GM21515 (cell line): ENCODE measurements around the gene GGN.
A peak's percentile ranks its signal among the peaks of the same experiment; 100 is the strongest.
"Not testable (repeated sequence)": the region's sequence is repeated elsewhere in the genome, so short reads cannot be mapped to it uniquely, and the experiment has no call there.

Source experiments
- ATAC-seq: cut with Tn5 transposase; IDR thresholded peaks from one replicate; pipeline ENCODE4 v1.9.1; 2021; ENCODE audit not compliant: unreplicated experiment

Gene GGN

DNA sequence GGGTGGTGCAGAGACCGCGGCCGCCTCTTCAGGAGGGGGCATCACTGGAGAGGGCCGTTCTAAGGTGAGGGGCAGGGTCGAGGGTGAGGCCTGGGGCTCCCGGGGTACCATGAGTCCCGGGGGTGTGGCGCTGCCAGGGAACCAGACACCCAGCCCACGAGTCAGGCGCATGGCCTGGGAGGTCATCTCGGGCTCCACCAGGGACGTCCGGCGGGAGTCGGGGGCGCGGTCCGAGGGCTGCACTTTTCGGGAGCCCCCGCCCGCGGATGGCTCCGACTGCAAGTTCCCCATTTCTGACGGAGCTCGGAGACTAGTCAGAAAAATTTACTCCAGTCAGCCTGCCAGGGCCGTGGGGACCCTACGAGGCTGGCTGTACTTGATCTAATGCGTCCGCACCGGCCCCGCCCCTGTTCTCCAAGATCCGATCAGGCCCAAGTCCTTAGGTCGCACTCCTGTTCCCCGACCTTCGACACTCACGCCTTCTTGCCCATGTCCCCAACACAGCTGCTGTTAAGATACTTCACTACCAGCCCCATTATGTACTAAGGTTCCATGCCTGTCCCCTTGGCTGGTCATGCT, 774 bp downstream of the GGN start:
- no peak for ATAC-seq

DNA sequence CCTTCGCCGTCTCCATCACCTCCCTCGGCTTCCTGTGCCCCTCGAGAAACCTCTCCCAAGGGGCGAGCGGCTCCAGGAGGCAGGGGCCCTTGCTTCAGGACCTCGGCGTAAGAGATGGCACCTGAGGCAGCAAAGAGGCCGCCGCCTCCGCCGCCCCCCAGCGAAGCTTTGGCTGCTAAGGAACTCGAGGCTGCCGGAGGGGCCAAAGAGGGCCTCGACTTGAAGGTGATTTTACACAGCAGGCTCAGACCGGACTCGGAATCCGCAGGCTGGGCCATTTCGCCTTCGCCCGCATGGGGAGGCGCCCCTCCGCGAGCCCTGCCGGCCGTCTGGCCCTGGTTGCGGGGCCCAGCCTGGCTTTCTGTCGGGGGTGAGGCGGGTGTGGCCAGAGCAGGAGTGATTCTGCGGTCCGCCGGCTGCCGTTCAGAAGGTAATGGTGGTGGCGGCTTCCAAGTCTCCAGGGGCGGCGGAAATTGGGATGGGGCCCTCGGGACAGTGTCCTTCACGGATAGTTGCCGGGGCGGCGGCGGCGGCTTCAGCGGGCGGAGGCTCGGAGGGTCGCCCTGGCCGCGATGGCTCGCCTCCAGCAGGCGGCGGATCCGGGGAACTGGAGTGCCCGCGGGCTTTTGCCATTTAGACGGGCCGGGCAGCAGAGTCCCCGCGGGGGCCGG, 1.4 kb downstream of the GGN start:
- no peak for ATAC-seq

DNA sequence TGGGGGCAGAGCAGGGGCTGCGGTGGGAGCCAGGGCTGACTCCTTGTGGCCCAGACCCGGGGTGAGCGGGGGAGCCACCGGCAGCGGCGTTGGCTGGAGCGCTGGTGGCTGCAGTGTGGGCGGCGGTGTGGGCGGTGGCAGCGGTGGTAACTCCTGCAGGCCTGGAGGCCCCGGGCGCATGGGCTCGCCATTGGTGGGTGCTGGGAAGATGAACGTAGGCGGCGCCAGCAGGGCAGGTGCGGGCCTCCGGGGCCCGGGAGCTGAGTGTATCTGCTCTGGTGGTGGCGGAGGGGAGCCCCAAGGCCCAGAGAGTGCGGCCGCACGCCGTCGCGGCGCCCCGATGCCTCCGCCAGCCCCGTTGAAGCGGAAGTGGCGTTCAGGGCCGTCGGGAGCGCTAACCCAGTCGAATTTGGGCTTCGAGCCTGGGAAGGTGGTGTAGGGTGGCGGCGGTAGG, 2.0 kb downstream of the GGN start:
- no peak for ATAC-seq

DNA sequence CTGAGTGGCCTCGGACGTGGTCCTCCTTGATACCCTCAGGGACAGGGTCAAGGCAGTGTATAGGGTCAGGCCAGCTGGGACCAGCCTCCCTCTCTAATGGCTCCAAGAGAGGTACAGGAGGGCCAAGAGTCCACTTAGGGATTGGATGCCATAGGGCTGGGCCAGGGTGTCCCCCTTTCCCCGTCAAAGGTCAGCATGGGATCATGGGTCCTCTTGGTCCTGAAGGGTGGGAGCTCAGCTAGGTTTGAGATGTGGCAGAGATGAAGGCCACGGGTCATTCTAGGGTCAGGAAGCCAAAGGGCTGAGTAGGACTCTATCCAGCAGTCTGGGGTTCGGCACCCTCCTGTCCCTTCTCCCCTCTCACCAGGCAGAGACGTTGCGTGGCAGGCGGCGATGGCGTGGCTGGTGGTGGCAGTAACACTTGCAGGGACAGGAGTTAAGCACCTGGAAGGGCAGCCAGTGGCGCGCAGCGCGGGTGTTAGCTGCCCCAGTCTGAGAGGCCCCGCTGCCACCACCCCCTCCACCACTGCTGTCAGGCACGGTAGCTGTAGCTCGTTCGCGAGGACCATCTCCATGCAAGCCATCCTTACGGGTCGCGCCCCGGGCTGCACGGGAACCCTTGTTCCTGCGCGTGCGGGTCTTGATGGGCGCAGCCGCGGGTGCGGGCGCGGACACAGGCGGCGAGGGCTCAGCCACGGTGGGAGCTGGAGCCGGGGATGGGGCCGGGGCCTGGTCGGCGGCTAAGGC, 2.6 kb downstream of the GGN start:
- no peak for ATAC-seq

DNA sequence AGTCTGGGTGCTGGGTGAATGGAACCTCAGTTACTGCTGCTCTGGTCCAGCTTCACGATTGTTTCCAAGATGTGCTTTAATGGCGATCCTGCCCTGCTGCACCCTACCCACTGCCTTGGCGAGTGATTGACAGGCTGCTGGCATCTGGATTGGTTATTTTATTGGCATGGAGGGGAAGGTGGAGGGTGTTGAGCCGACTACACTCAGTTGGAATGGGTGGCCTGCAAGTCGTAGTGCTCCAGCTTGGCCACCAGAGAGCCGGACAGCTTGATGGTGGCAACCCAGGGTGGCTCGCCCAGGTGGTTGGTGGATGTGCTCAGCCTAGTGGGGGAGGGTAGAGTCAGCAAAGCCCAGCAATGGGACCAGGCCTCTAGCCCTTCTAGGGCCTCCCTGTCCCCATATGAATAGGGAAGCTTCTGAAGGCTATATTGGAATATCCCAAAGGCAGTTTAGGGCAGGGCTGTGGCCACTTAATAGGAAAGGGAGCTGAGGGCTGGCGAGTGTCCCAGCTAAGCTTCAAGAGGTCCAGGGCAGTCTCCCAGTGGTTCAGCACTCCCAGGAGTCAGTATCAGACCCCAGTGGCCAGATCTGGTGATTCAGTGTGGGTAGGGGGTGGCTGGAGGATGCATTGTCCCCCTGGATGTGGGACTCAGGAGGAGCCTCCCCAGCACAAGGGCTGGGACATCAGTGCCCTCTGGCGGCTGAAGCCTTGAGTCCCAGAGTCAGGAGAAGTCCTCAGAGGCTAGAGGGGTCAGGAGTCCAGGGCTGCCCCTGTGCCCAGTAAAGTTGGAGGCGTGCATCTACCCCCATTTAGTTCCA, 3.4 kb downstream of the GGN start:
- no peak for ATAC-seq

DNA sequence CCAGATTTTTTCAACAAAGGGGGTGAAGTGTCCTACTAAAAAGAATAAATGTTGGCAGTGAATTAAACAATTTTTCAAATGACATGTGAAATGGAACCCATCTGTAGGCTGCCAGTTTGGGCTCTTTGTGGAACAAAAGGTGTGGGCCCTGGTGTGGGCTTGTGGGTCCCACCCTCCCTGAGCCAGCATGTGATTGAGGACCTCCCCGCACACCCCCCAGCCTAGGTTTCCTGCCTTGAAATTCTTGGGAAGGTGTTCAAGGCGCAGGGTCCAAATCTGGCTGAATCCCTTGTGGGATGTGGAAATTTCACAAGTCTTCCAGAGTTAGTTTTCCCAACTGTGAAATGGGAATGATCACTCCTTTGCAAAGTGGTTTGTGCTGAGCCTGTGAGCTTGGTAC, 4.1 kb downstream of the GGN start:
- ATAC-seq, result no peak

DNA sequence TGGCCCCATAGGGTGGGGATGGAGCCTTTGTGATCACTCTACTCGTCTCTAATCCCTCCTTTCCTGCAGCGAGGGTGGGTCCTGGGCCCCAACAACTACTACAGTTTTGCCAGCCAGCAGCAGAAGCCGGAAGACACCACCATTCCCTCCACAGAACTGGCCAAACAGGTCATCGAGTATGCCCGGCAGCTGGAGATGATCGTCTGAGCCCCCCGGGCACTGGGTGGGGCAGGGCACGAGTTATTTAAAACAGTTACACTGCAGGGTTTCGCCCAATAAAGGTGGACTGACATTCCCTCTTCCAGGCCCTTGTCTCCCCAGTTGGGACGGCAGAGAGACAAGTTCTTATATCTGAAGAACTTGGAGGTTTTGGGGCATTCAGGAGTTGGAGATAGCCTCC, 4.7 kb downstream of the GGN start:
- no peak for ATAC-seq

DNA sequence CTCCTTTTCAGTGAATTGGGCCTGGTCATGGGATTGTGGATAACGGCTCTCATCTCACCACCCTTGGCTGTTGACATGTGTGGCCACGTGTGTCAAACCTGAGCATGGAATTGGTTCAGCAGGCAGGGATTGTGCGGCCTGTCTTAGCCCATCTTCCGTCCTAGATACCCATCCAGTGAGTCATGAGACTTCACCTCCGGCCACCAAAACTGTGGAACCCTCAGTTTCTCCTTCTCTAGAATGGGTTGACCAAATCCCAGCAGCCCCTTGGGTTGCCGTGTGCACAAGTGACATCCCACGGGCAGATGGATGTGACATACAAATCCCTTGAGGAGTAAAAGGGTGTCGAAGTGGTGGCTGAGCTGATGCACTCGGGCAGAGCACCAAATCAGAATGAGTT, 6.7 kb downstream of the GGN start:
- ATAC-seq, result no peak

DNA sequence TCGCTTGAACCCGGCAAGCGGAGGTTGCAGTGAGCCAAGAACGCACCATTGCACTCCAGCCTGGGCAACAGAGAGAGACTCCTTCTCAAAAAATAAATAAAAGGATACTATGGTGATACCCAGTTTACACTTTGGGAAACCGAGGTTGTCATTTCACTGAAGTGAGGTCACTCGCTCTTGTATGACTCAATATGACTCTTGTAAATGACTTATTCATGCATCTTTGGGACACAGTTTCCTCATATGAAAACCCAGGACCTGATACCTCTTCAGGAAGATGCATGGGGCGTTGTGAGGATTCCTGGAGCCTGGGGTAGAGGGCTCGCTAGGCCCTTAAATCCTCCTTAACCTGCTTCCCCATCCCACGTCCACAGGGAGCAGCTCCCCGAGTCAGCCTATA, 9.0 kb downstream of the GGN start:
- ATAC-seq, result no peak

DNA sequence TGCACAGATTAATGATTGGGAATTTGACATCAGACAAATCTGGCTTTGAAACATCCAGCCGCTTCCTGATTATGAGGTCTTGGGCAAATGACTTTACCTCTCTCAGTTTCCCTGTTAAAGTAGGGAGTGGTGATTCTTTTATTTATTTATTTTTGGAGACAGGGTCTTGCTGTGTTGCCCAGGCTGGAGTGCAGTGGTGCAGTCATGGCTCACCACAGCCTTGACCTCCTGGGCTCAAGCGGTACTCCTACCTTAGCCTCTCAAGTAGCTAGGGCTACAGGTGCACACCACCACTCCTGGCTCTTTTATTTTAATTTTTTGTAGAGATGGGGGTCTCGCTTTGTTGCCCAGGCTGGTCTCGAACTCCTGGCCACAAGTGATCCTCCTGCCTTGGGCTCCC, 10.8 kb downstream of the GGN start:
- no peak for ATAC-seq

DNA sequence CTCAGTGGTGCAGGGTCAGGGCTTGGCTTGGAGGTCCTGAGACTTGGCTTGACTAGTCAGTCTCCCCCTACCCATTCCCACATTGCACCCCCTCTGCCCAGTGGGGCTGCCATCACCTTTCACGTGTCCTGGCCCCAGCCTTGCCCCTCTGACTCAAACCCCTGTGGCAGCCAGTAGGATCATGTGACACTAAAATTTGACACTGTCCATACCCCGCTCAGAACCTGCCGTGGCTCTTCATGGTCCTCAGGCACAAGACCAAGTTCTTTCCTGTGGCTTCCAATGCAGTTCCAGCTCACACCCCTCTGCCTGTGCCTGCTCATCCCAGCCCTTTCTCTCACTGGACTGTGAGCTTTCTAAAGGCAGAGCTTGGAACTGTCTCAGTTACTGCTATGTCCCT, 11.3 kb downstream of the GGN start:
- no peak for ATAC-seq

DNA sequence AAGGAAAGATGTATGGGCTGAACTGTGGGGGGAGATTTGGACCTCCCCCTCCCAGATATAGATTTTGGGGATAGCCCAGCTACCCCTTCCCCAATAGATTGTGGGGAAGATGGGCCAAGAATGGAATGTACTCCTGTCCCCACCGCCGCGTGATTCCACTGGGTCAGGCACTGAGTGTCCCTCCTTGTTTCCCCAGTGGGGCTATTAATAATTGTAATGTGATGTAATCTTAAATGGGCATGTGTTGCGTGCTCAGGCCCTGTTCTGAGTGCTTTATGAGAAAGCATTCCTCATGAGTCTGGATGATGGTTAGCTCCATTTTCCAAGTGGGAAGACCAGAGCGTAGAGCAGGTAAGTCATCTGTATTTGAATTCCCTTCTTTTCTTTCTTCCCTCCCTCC, 12.1 kb downstream of the GGN start:
- ATAC-seq, result no peak

DNA sequence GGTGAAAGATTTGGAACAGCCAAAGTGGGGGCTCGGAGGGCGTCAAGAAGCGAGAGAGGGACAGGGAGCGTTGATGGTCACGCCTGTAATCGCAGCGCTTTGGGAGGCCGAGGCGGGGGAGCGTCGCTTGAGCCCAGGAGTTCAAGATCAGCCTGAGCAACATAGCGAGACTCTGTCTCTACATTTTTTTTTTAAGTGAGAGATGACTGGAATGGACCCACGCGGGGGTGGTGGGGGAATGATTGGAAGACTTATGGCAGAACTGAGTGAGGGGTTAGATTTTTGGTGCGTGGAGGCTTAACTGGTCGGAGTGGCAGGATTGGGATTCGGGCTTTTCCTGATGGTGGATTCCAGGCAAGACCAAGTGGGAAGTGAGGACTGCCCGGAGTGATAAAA, 12.7 kb downstream of the GGN start:
- no peak for ATAC-seq

DNA sequence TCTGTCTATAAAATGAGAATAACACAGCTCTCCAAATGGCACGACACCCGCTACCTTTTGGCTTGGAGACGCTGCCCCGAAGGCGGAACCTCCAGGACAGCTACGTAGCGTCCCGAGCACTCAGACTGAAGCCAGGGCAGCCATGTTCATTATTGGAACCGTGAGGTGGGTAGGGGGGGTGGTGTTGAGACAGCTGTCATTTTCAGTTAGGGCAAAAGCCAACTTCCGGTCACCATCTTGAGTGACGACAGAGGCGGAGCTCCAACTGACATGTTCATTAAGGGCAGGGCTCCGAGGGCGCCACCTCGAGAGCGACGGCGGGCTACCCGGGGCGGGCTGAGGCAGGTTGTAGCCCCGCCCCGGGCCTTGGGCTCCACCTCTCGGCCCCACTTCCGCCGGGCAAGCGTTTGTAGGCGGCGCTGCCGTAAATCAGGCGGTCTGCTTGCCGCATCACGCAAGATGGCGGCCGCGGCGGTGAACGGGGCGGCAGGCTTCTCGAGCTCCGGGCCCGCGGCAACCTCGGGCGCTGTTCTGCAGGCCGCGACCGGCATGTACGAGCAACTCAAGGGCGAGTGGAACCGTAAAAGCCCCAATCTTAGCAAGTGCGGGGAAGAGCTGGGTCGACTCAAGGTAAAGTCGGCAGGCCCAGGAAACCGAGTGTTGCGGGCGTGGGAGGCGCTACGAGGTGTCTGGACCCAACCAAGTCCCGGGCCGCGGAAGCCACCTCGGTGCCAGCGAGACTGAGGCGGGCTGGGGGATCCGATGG, 13.3 kb downstream of the GGN start, which contains the start of gene PSMD8:
TSS of gene PSMD8 (plus strand) at position 240 of the 766 bp plus-strand sequence. CDS start at position 271, 31 bp downstream.
- peak; percentile 88 for ATAC-seq

DNA sequence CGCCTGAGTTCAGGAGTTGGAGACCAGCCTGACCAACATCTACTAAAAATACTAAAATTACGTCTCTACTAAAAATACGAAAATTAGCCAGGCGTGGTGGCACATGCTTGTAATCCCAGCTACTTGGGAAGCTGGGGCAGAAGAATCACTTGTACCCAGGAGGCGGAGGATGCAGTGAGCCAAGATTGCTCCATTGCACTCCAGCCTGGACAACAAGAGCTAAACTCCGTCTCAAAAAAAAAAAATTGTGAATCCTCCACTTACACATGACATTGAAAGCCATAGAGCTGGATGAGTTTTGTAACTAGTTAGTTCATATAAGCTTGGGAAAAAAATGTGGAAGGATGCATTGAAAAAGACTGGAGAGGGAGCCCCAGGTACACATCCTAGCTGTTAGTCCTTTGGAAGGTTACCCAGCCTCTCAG, 13.9 kb downstream of the GGN start:
- no peak for ATAC-seq

DNA sequence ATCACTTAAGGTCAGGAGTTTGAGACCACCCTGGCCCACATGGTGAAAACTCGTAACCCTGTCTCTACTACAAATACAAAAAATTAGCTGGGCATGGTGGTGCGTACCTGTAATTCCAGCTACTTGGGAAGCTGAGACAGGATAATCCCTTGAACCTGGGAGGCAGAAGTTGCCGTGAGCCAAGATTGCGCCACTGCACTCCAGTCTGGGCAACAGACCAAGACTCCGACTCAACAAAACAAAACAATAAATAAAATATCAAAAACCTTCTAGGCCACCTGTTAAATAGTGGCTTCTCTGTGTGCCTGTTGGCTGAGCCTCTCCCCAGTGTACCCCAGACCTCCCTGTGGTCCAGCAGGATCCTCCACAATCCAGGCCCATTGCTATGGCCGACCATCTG, 16.8 kb downstream of the GGN start:
- ATAC-seq, result no peak

DNA sequence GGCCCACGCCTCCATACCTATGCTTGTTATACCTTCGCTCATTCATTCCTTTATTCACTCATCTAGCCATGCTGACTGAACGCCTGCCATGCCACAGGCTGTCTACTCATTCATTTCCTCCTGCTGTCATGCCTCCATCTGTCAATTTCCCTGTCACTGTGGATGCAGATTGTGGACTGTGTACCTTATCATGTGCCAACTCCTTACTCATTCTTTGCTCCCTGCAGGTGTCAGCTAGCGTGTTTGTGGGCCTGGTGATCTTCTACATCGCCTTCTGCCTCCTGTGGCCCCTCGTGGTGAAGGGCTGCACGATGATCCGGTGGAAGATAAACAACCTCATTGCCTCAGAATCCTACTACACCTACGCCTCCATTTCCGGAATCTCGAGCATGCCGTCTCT, 17.5 kb downstream of the GGN start:
- ATAC-seq, result no peak

DNA sequence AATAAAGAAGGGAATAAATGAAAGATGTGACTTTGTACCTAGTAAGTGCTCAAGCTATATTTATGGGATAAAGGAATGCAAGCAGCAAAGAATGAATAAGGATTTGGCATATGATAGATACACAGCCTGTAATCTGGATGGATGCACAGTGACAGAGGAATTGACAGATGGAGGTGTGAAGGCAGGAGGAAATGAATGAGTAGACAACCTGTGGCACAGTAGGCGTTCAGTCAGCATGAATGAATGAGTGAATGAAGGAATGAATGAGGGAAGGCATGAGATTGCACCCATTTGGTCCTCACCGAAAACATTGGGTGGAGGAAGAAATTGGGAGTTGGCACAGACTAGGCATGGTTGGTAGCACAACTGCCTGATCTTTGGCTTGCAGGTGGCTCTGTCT, 18.2 kb downstream of the GGN start:
- no peak for ATAC-seq

DNA sequence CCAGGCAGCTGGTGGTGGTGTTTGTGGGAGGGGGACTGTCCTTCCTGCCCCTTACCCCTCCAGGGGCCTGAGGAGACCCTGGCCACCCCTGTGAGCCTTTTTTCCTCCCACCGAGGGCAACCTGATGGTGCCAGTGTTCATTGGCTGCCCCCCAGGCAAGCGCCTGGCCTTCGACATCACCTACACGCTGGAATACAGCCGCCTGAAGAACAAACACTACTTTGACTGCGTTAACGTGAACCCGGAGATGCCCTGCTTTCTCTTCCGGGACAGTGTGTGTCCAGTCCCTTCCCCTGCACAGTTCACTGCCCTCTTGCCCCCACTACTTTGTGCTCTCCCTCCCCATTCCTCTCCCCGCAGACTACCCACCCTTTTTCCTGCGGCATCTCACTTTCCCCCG, 20.8 kb downstream of the GGN start:
- no peak for ATAC-seq

DNA sequence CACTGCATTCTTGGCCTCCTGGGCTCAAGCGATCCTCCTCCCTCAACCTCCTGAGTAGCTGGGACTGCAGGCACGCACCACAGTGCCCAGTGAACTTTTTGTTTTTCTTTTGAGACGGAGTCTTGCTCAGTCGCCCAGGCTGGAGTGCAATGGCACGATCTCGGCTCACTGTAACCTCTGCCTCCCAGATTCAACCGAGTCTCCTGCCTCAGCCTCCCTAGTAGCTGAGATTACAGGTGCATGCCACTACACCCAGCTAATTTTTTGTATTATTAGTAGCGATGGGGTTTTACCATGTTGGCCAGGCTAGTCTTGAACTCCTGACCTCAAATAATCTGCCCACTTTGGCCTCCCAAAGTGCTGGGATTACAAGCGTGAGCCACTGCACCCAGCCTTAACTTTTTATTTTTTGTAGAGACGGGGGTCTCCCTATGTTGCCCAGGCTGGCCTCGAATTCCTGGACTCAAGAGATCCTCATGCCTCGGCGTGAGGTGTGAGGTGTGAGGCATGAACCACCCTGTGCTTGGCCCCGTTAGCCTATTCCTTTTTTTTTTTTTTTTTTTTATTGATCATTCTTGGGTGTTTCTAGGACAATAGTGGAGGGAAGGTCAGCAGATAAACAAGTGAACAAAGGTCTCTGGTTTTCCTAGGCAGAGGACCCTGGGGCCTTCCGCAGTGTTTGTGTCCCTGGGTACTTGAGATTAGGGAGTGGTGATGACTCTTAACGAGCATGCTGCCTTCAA, 24.7 kb downstream of the GGN start:
- ATAC-seq, result not testable (repeated sequence)
